ENCODE data around the gene PRICKLE2. TPM values are rescaled to one million over a fixed set of nuclear protein-coding genes. Genes with fewer than 3 reads are reported as not detected.

Gene PRICKLE2
- polyA plus RNA-seq, 3 donors, result not detected

DNA sequence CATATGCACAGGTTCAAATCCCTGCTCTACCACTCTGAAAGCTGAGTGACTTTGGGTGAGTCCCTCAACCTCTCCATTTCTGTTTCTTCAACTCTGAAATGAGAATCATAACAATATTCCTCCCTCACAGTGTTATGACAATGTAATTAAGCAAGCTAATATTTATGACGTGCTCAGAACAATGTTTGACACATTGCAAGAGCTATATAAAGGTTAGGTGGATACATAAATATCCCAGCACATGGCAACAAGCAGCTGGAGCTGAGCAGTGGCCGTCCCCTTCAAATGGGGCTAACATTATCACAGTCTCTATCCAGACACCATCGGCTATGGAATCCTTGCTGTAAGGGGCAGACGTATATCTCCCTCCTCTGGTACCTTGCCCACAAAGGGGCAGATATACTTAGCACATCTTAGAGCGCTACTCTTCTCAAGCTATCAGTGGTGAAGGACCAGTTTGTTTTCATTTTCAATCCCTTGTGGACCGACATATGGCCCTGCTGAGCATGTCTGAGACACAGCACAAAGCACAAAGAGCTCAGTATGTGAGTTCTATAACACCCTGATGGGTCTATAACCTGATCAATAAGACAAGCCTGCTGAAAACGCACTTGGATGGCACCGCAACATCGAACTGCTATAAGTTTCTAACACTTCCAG lies 80.9 kb downstream of the PRICKLE2 start:
- no peaks in the 10 kb centered on the region for H3K27me3 ChIP-seq (ENCODE audit: control insufficient read depth in 2 of 2, insufficient read depth in 2 of 2, low read length in 2 of 2)
- Mint-ChIP-seq H3K36me3 (no peaks in the 10 kb centered on the region), H3K4me1 (no peaks in the 10 kb centered on the region), H3K9me3 (peaks cover 0 to 12% (median 10%) of the 10 kb centered on the region in 7 donors), H3K27me3 (ENCODE audit: low read depth in 3 of 3) (peaks cover 0 to 3% (median 1%) of the 10 kb centered on the region in 3 donors), H3K27ac (no peak overlapping the region), H3K4me3 (no peak overlapping the region)
- TF ChIP-seq, protein P1, sequence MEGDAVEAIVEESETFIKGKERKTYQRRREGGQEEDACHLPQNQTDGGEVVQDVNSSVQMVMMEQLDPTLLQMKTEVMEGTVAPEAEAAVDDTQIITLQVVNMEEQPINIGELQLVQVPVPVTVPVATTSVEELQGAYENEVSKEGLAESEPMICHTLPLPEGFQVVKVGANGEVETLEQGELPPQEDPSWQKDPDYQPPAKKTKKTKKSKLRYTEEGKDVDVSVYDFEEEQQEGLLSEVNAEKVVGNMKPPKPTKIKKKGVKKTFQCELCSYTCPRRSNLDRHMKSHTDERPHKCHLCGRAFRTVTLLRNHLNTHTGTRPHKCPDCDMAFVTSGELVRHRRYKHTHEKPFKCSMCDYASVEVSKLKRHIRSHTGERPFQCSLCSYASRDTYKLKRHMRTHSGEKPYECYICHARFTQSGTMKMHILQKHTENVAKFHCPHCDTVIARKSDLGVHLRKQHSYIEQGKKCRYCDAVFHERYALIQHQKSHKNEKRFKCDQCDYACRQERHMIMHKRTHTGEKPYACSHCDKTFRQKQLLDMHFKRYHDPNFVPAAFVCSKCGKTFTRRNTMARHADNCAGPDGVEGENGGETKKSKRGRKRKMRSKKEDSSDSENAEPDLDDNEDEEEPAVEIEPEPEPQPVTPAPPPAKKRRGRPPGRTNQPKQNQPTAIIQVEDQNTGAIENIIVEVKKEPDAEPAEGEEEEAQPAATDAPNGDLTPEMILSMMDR (IDR thresholded peaks at IDR 0.05), result no peak
- no peaks in the 10 kb centered on the region for H3K36me3 ChIP-seq (replicated peaks in 1 of 2; ENCODE audit: control insufficient read depth in 1 of 2, insufficient read depth in 2 of 2, low read length in 2 of 2)
- no peaks in the 10 kb centered on the region for H3K79me2 ChIP-seq (ENCODE audit: insufficient read depth, low read length)
- peaks cover 0 to 10% of the 10 kb centered on the region in 2 donors for H3K9me3 ChIP-seq (replicated peaks in 1 of 2; ENCODE audit: control insufficient read depth in 1 of 2, insufficient read depth in 1 of 2, low read length in 2 of 2)
- no peak overlapping the region for H3K4me2 ChIP-seq (replicated peaks; ENCODE audit: extremely low read depth, low read length, poor library complexity, severe bottlenecking)
- H3K4me1 ChIP-seq (ENCODE audit: control insufficient read depth in 1 of 2, insufficient read depth in 2 of 2, low read length in 2 of 2), result no peaks in the 10 kb centered on the region
- DNase-seq, result no peak
- H4K20me1 ChIP-seq (ENCODE audit: insufficient read depth, low read length), result no peaks in the 10 kb centered on the region
- no peak overlapping the region for H3K9ac ChIP-seq (ENCODE audit: insufficient read depth, low read length, poor library complexity, severe bottlenecking)
- WGBS (ENCODE audit: insufficient coverage), result 86% methylated on average over 3 of the region's 9 CpGs
- H2AFZ ChIP-seq (ENCODE audit: insufficient read depth, low read depth, low read length, poor library complexity, severe bottlenecking), result no peak overlapping the region
- intact Hi-C loops (cut with micrococcal nuclease), result no loop called here
- no peak overlapping the region for H3K27ac ChIP-seq (ENCODE audit: low read depth in 1 of 2, low read length in 2 of 2)
- H3K4me3 ChIP-seq (replicated peaks in 1 of 3; ENCODE audit: low read depth in 2 of 3, low read length in 3 of 3), result no peak overlapping the region

DNA sequence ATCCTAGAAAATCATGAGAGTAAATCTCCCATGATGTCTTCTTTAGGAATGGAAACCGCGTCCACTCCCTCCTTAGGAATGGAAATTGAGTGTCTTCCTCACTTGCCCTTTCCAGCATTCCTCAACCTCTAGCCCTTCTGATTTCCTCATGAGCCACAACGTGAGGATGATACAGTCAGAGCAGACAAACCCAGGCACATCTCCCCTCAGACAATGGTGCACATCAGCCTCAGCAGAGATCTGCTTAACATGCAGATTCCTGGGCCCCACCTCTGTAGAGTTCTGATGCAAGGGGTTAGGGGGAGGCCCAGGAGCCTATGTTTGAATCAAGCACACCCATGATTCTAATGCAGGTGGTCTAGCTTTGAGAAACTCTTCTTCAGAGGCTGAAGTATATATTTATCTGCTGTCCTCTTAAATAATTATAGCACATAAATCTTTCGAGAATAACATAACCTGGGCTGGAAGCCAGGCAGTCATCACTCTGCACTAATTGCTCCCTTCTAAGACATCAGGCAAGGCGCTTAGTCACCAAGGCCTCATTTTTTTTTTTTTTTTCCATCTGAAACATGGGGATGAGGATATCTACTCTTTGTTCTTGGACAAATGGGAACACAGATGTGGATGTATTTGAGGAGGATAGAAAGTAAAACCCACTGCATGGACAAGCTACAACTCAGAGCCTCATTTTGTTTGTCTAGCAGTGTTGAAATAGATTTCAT lies 81.7 kb downstream of the PRICKLE2 start:
- Histone ChIP-seq H4K20me1 (ENCODE audit: insufficient read depth, low read length) (no peaks in the 10 kb centered on the region), H3K4me1 (ENCODE audit: control insufficient read depth in 1 of 2, insufficient read depth in 2 of 2, low read length in 2 of 2) (no peaks in the 10 kb centered on the region), H3K79me2 (ENCODE audit: insufficient read depth, low read length) (no peaks in the 10 kb centered on the region), H3K36me3 (replicated peaks in 1 of 2; ENCODE audit: control insufficient read depth in 1 of 2, insufficient read depth in 2 of 2, low read length in 2 of 2) (no peaks in the 10 kb centered on the region), H3K4me2 (replicated peaks; ENCODE audit: extremely low read depth, low read length, poor library complexity, severe bottlenecking) (no peak overlapping the region), H3K4me3 (replicated peaks in 1 of 3; ENCODE audit: low read depth in 2 of 3, low read length in 3 of 3) (no peak overlapping the region), H2AFZ (ENCODE audit: insufficient read depth, low read depth, low read length, poor library complexity, severe bottlenecking) (no peak overlapping the region), H3K9me3 (replicated peaks in 1 of 2; ENCODE audit: control insufficient read depth in 1 of 2, insufficient read depth in 1 of 2, low read length in 2 of 2) (peaks cover 0 to 10% of the 10 kb centered on the region in 2 donors), H3K27ac (ENCODE audit: low read depth in 1 of 2, low read length in 2 of 2) (no peak overlapping the region), H3K27me3 (ENCODE audit: control insufficient read depth in 2 of 2, insufficient read depth in 2 of 2, low read length in 2 of 2) (no peaks in the 10 kb centered on the region), H3K9ac (ENCODE audit: insufficient read depth, low read length, poor library complexity, severe bottlenecking) (no peak overlapping the region)
- TF ChIP-seq, protein P1 (IDR thresholded peaks at IDR 0.05), result no peak
- intact Hi-C loops (cut with micrococcal nuclease), result no loop called here
- no peaks in the 10 kb centered on the region for H3K36me3 Mint-ChIP-seq
- H3K27ac Mint-ChIP-seq, result no peak overlapping the region
- DNase-seq, result no peak
- WGBS (ENCODE audit: insufficient coverage), result no CpG with 5 or more reads among the region's 5 CpGs
- H3K9me3 Mint-ChIP-seq, result peaks cover 0 to 10% (median 9%) of the 10 kb centered on the region in 7 donors
- H3K27me3 Mint-ChIP-seq (ENCODE audit: low read depth in 3 of 3), result peaks cover 0 to 3% (median 0%) of the 10 kb centered on the region in 3 donors
- H3K4me1 Mint-ChIP-seq, result no peaks in the 10 kb centered on the region
- no peak overlapping the region for H3K4me3 Mint-ChIP-seq

Data from CD14-positive monocyte (primary cell).